ENCODE results near the gene TERB1.
A peak's percentile ranks its signal among the peaks of the same experiment; 100 is the strongest.

TERB1 gene

GRCh38 chr16:66801320-66802105 lies at the start of gene TERB1:
TSS of gene TERB1 (minus strand) at chr16:66801584. CDS start at chr16:66796798, 4,786 bp downstream.
- DNase-seq = no peak

GRCh38 chr16:66850115-66850815 lies 48.9 kb upstream of the TERB1 start:
- DNase-seq = no peak

- no peak for DNase-seq
Measured at GRCh38 chr16:66849549-66849948, 48.2 kb upstream of the TERB1 start.

GRCh38 chr16:66849021-66849420 lies 47.6 kb upstream of the TERB1 start:
- DNase-seq = no peak

GRCh38 chr16:66848172-66848571 lies 46.8 kb upstream of the TERB1 start:
- no peak for DNase-seq

- DNase-seq = no peak
Measured at GRCh38 chr16:66847533-66848067, 46.2 kb upstream of the TERB1 start.

GRCh38 chr16:66846831-66847230 lies 45.4 kb upstream of the TERB1 start:
- DNase-seq = no peak

- no peak for DNase-seq
Measured at GRCh38 chr16:66846266-66846665, 44.9 kb upstream of the TERB1 start.

- no peak for DNase-seq
Measured at GRCh38 chr16:66845791-66846221, 44.4 kb upstream of the TERB1 start.

GRCh38 chr16:66845080-66845410 lies 43.7 kb upstream of the TERB1 start:
- no peak for DNase-seq

GRCh38 chr16:66844342-66845079 lies 43.1 kb upstream of the TERB1 start, which contains the start of gene CA7:
TSS of gene CA7 (plus strand) at chr16:66844414. CDS start at chr16:66844488, 74 bp downstream.
- no peak for DNase-seq

- no peak for DNase-seq
Measured at GRCh38 chr16:66844009-66844341, 42.6 kb upstream of the TERB1 start.

GRCh38 chr16:66843191-66843590 lies 41.8 kb upstream of the TERB1 start:
- no peak for DNase-seq

- DNase-seq = no peak
Measured at GRCh38 chr16:66842765-66843164, 41.4 kb upstream of the TERB1 start.

- DNase-seq = no peak
Measured at GRCh38 chr16:66841366-66841765, 40.0 kb upstream of the TERB1 start.

- no peak for DNase-seq
Measured at GRCh38 chr16:66840883-66841282, 39.5 kb upstream of the TERB1 start.

GRCh38 chr16:66834746-66835145 lies 33.4 kb upstream of the TERB1 start:
- no peak for DNase-seq

GRCh38 chr16:66832661-66833305 lies 31.4 kb upstream of the TERB1 start:
- DNase-seq = no peak

- DNase-seq = no peak
Measured at GRCh38 chr16:66832190-66832589, 30.8 kb upstream of the TERB1 start.

- DNase-seq = peak; percentile 90
Measured at GRCh38 chr16:66830422-66831404, 29.3 kb upstream of the TERB1 start, which contains the start of gene NAE1. TSS of gene NAE1 (minus strand) at chr16:66830976. CDS start at chr16:66830899, 77 bp downstream.

- DNase-seq = no peak
Measured at GRCh38 chr16:66824006-66824405, 22.6 kb upstream of the TERB1 start.

GRCh38 chr16:66814734-66815133 lies 13.3 kb upstream of the TERB1 start:
- DNase-seq = no peak

Data from CD4-positive, alpha-beta T cell treated with Interleukin-17A for 1 hour (primary cell).